Liver (tissue), 9 donors: ENCODE measurements around the gene KIAA1217. TPM values are rescaled to one million over a fixed set of nuclear protein-coding genes. Genes with fewer than 3 reads are reported as not detected.

Source experiments
- DNase-seq: peaks from one replicate; pipeline ENCODE4 v3.0.0-alpha.2; 2017; ENCODE audit warnings: low spot score
- H3K27ac ChIP-seq, 2 donors: one replicate each; pipeline ENCODE4 v1.7.0; 2013; ENCODE audit warnings: inconsistent platforms in 2 of 2, low read length in 2 of 2, control low read depth in 1 of 2, low read depth in 1 of 2, mild to moderate bottlenecking in 1 of 2
- H3K27me3 ChIP-seq, 4 donors: one replicate each; pipeline versions ENCODE4 v1.6.1 to v1.7.0; 2013; ENCODE audit warnings: low read length in 3 of 4, inconsistent platforms in 1 of 4, mild to moderate bottlenecking in 1 of 4, moderate library complexity in 1 of 4; ENCODE audit not compliant: control insufficient read depth in 4 of 4, insufficient read depth in 4 of 4
- H3K36me3 ChIP-seq, 4 donors: one replicate each; pipeline versions ENCODE4 v1.6.1 to v1.7.0; 2013; ENCODE audit warnings: low read length in 3 of 4, mild to moderate bottlenecking in 3 of 4, low read depth in 1 of 4, moderate library complexity in 1 of 4; ENCODE audit not compliant: control insufficient read depth in 4 of 4, insufficient read depth in 3 of 4
- H3K4me1 ChIP-seq, 4 donors: one replicate each; pipeline versions ENCODE4 v1.6.1 to v1.7.0; 2013; ENCODE audit warnings: low read length in 3 of 4, mild to moderate bottlenecking in 3 of 4, moderate library complexity in 1 of 4; ENCODE audit not compliant: control insufficient read depth in 4 of 4, insufficient read depth in 4 of 4
- H3K4me3 ChIP-seq, 3 donors: one replicate each; pipeline versions ENCODE4 v1.6.1 to v1.7.0; 2013; ENCODE audit warnings: low read length in 3 of 3, control low read depth in 1 of 3, low read depth in 1 of 3, mild to moderate bottlenecking in 1 of 3
- H3K9ac ChIP-seq, 2 donors: one replicate each; pipeline ENCODE4 v1.7.0; 2013; ENCODE audit warnings: low read length in 2 of 2, mild to moderate bottlenecking in 2 of 2, moderate library complexity in 2 of 2, control low read depth in 1 of 2, low read depth in 1 of 2
- H3K9me3 ChIP-seq, 4 donors: one replicate each; pipeline versions ENCODE4 v1.6.1 to v1.7.0; 2013; ENCODE audit warnings: low read length in 3 of 4; ENCODE audit not compliant: control insufficient read depth in 4 of 4
- CTCF ChIP-seq: fragments of 150-350 bp; IDR thresholded peaks from 2 replicates; pipeline ENCODE4 v1.5.1; 2017; ENCODE audit warnings: improper control_type of control experiment, low read depth, low read length; ENCODE audit not compliant: missing input control
- EGR1 ChIP-seq, 2 donors: IDR thresholded peaks; 2 replicates each; pipeline ENCODE4 v1.6.1; 2016 to 2018; ENCODE audit warnings: antibody characterized with exemption in 2 of 2, low read depth in 2 of 2
- FOXA1 ChIP-seq: IDR thresholded peaks from 2 replicates; pipeline ENCODE4 v1.6.1; 2016; ENCODE audit warnings: antibody characterized with exemption
- FOXA2 ChIP-seq: IDR thresholded peaks from 2 replicates; pipeline ENCODE4 v1.6.1; 2016; ENCODE audit warnings: antibody characterized with exemption
- GABPA ChIP-seq, 2 donors: IDR thresholded peaks in 1 of 2; conservative IDR thresholded peaks in 1 of 2; 2 replicates each; pipeline ENCODE4 v1.6.1; 2016; ENCODE audit warnings: antibody characterized with exemption in 2 of 2, mild to moderate bottlenecking in 1 of 2, moderate library complexity in 1 of 2
- HNF4A ChIP-seq, 2 donors: conservative IDR thresholded peaks; 2 replicates each; pipeline ENCODE4 v1.6.1; 2016; ENCODE audit warnings: antibody characterized with exemption in 2 of 2, mild to moderate bottlenecking in 2 of 2
- HNF4G ChIP-seq: IDR thresholded peaks from 2 replicates; pipeline ENCODE4 v1.6.1; 2016; ENCODE audit warnings: antibody characterized with exemption
- JUND ChIP-seq, 2 donors: IDR thresholded peaks; 2 replicates each; pipeline ENCODE4 v1.6.1; 2016; ENCODE audit warnings: antibody characterized with exemption in 2 of 2
- NR2F2 ChIP-seq: IDR thresholded peaks from 2 replicates; pipeline ENCODE4 v1.6.1; 2016; ENCODE audit warnings: antibody characterized with exemption
- RAD21 ChIP-seq, 2 donors: IDR thresholded peaks; 2 replicates each; pipeline ENCODE4 v1.6.1; 2016; ENCODE audit warnings: antibody characterized with exemption in 2 of 2, mild to moderate bottlenecking in 2 of 2
- REST ChIP-seq: IDR thresholded peaks from 2 replicates; pipeline ENCODE4 v1.6.1; 2016; ENCODE audit warnings: antibody characterized with exemption, mild to moderate bottlenecking
- RXRA ChIP-seq, 2 donors: IDR thresholded peaks; 2 replicates each; pipeline ENCODE4 v1.6.1; 2017 to 2018; ENCODE audit warnings: antibody characterized with exemption in 2 of 2, mild to moderate bottlenecking in 1 of 2
- SP1 ChIP-seq: IDR thresholded peaks from 2 replicates; pipeline ENCODE4 v1.6.1; 2018; ENCODE audit warnings: antibody characterized with exemption, mild to moderate bottlenecking
- TAF1 ChIP-seq: conservative IDR thresholded peaks from 2 replicates; pipeline ENCODE4 v1.6.1; 2016; ENCODE audit warnings: antibody characterized with exemption, mild to moderate bottlenecking
- YY1 ChIP-seq: IDR thresholded peaks from 2 replicates; pipeline ENCODE4 v1.6.1; 2016; ENCODE audit warnings: antibody characterized with exemption, mild to moderate bottlenecking
- ZBTB33 ChIP-seq: IDR thresholded peaks from 2 replicates; pipeline ENCODE4 v1.6.1; 2016; ENCODE audit warnings: antibody characterized with exemption
- WGBS: extraction: QIAGEN DNeasy Blood & Tissue Kit; methylation state at CpG from one replicate; pipeline ENCODE4 v1.1.7; 2013; 5-methylcytosine and 5-hydroxymethylcytosine counted together
- polyA plus RNA-seq, 2 donors: library from polyadenylated mRNA; stranded (reverse) in 1 of 2; unstranded in 1 of 2; fragments of 200-250 nt in 1 of 2; fragments of >200 nt in 1 of 2; fragmentation: Nextera tagmentation in 1 of 2; extraction: Ambion mirVana in 1 of 2; gene quantifications; one replicate each; pipeline versions ENCODE4 v1.2.1 to v1.2.3, GENCODE V29; 2013 to 2015
- total RNA-seq, 2 donors: library from RNA; depleted of rRNA; stranded (reverse); fragments of >200 nt; gene quantifications; one replicate each; pipeline ENCODE4 v1.2.3, GENCODE V29; 2014
- TF ChIP-seq, protein P1 (sequence below): IDR thresholded peaks from 2 replicates; pipeline ENCODE4 v1.6.1; 2016; ENCODE audit warnings: antibody characterized with exemption
- TF ChIP-seq, protein P2 (sequence below): IDR thresholded peaks from 2 replicates; pipeline ENCODE4 v1.6.1; 2016; ENCODE audit warnings: antibody characterized with exemption
- donor health status: healthy.
- donor health status: healthy.
- donor health status: healthy.
- donor health status: healthy.
- donor health status: healthy.

Gene KIAA1217
- total and polyA plus RNA-seq, 4 donors: 4.5 to 12.8 (median 6.8) TPM

GRCh38 chr10:24184455-24184854, 24.5 kb upstream of the KIAA1217 start:
- WGBS: 77% methylated on average over 1 of the region's 1 CpG
- TF ChIP-seq RXRA (IDR thresholded peaks at IDR 0.05): peak in 1 of 2 donors; percentile 13
- TF ChIP-seq CTCF: no peak
- TF ChIP-seq REST: peak; percentile 92
- no peak for DNase-seq
- Histone ChIP-seq H3K9ac (no peak overlapping the region), H3K4me1 (no peaks in the 10 kb centered on the region), H3K27ac (no peak overlapping the region), H3K4me3 (no peak overlapping the region), H3K36me3 (no peaks in the 10 kb centered on the region), H3K9me3 (no peaks in the 10 kb centered on the region), H3K27me3 (peaks cover 0 to 2% (median under 1%) of the 10 kb centered on the region in 4 donors)

GRCh38 chr10:24193330-24193729, 15.6 kb upstream of the KIAA1217 start:
- no peaks in the 10 kb centered on the region for H3K9me3 ChIP-seq
- DNase-seq: no peak
- 67% methylated on average over 5 of the region's 5 CpGs for WGBS
- H3K9ac ChIP-seq: no peak overlapping the region
- peaks cover 0 to under 1% (median 0%) of the 10 kb centered on the region in 4 donors for H3K27me3 ChIP-seq
- H3K4me3 ChIP-seq: no peak overlapping the region
- TF ChIP-seq NR2F2 (no peak), GABPA (IDR thresholded peaks at IDR 0.05 in 1 of 2, conservative IDR thresholded peaks at IDR 0.05 in 1 of 2) (no peak), REST (no peak), RXRA (IDR thresholded peaks at IDR 0.05) (no peak), CTCF (no peak), ZBTB33 (no peak), SP1 (no peak), YY1 (no peak), FOXA1 (no peak), FOXA2 (no peak), RAD21 (IDR thresholded peaks at IDR 0.05) (no peak), TAF1 (no peak), EGR1 (IDR thresholded peaks at IDR 0.05; ENCODE audit: low read depth in 2 of 2) (no peak), HNF4G (no peak), JUND (IDR thresholded peaks at IDR 0.05) (no peak), HNF4A (conservative IDR thresholded peaks at IDR 0.05) (no peak)
- TF ChIP-seq, protein P1, sequence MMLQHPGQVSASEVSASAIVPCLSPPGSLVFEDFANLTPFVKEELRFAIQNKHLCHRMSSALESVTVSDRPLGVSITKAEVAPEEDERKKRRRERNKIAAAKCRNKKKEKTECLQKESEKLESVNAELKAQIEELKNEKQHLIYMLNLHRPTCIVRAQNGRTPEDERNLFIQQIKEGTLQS: no peak
- TF ChIP-seq, protein P2, sequence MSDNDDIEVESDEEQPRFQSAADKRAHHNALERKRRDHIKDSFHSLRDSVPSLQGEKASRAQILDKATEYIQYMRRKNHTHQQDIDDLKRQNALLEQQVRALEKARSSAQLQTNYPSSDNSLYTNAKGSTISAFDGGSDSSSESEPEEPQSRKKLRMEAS: no peak
- no peak overlapping the region for H3K27ac ChIP-seq
- H3K4me1 ChIP-seq: no peaks in the 10 kb centered on the region
- H3K36me3 ChIP-seq: no peaks in the 10 kb centered on the region
